ENCODE measurements around the gene KCNQ4. TPM values are rescaled to one million over a fixed set of nuclear protein-coding genes. Genes with fewer than 3 reads are reported as not detected.

Gene KCNQ4
- total RNA-seq, 1 experiment from 2014 or later = not detected

GRCh38 chr1:40823345-40823744 is 39.8 kb downstream of the KCNQ4 start:
- Mint-ChIP-seq H3K27me3 (ENCODE audit: insufficient read depth, unreplicated experiment) (no peaks in the 10 kb centered on the region), H3K4me1 (ENCODE audit: insufficient read depth, unreplicated experiment) (no peaks in the 10 kb centered on the region), H3K9me3 (ENCODE audit: unreplicated experiment) (no peaks in the 10 kb centered on the region), H3K27ac (ENCODE audit: low read depth, unreplicated experiment) (no peak overlapping the region), H3K4me3 (ENCODE audit: unreplicated experiment) (no peak overlapping the region), H3K36me3 (ENCODE audit: insufficient read depth, unreplicated experiment) (no peaks in the 10 kb centered on the region)
- CTCF ChIA-PET = interaction anchor here (1.2 to 1.8 kb wide), 2 partner anchors 24 to 49 kb away, joined by 3 to 5 read pairs; no protein-coding TSS in a partner anchor
- intact Hi-C loops (cut with micrococcal nuclease) = no loop called here
- BruUV-seq (replicated peaks) = no TSS peak
- TF ChIP-seq CTCF (IDR thresholded peaks at IDR 0.05; ENCODE audit: unreplicated experiment) = no peak
- DNase-seq (ENCODE audit: unreplicated experiment) = no peak
- POLR2A ChIA-PET = no interaction called here

- no peak for DNase-seq (ENCODE audit: unreplicated experiment)
- Mint-ChIP-seq H3K4me1 (ENCODE audit: insufficient read depth, unreplicated experiment) (no peaks in the 10 kb centered on the region), H3K27me3 (ENCODE audit: insufficient read depth, unreplicated experiment) (no peaks in the 10 kb centered on the region), H3K36me3 (ENCODE audit: insufficient read depth, unreplicated experiment) (no peaks in the 10 kb centered on the region), H3K9me3 (ENCODE audit: unreplicated experiment) (no peaks in the 10 kb centered on the region), H3K27ac (ENCODE audit: low read depth, unreplicated experiment) (no peak overlapping the region), H3K4me3 (ENCODE audit: unreplicated experiment) (no peak overlapping the region)
- no TSS peak for BruUV-seq (replicated peaks)
- POLR2A ChIA-PET = interaction anchor here (0.6 to 0.7 kb wide), 2 partner anchors 38 to 112 kb away, joined by 3 read pairs; no protein-coding TSS in a partner anchor
- CTCF ChIA-PET = interaction anchor here (1.2 to 1.8 kb wide), 2 partner anchors 24 to 50 kb away, joined by 3 to 5 read pairs; no protein-coding TSS in a partner anchor
- no peak for TF ChIP-seq CTCF (IDR thresholded peaks at IDR 0.05; ENCODE audit: unreplicated experiment)
- intact Hi-C loops (cut with micrococcal nuclease) = no loop called here
Measured at GRCh38 chr1:40823983-40824382, 40.4 kb downstream of the KCNQ4 start.

GRCh38 chr1:40824591-40825434 is 41.2 kb downstream of the KCNQ4 start:
- H3K27ac Mint-ChIP-seq (ENCODE audit: low read depth, unreplicated experiment) = no peak overlapping the region
- no peak for DNase-seq (ENCODE audit: unreplicated experiment)
- H3K27me3 Mint-ChIP-seq (ENCODE audit: insufficient read depth, unreplicated experiment) = no peaks in the 10 kb centered on the region
- no peaks in the 10 kb centered on the region for H3K4me1 Mint-ChIP-seq (ENCODE audit: insufficient read depth, unreplicated experiment)
- H3K9me3 Mint-ChIP-seq (ENCODE audit: unreplicated experiment) = no peaks in the 10 kb centered on the region
- no peak for TF ChIP-seq CTCF (IDR thresholded peaks at IDR 0.05; ENCODE audit: unreplicated experiment)
- H3K4me3 Mint-ChIP-seq (ENCODE audit: unreplicated experiment) = no peak overlapping the region
- H3K36me3 Mint-ChIP-seq (ENCODE audit: insufficient read depth, unreplicated experiment) = no peaks in the 10 kb centered on the region
- ChIA-PET POLR2A (interaction anchor here (0.6 kb wide), 1 partner anchor 39 kb away, joined by 3 read pairs; no protein-coding TSS in a partner anchor), CTCF (interaction anchor here (1.2 kb wide), 1 partner anchor 23 kb away, joined by 3 read pairs; no protein-coding TSS in a partner anchor)
- BruUV-seq (replicated peaks) = no TSS peak
- intact Hi-C loops (cut with micrococcal nuclease) = no loop called here

- H3K4me3 Mint-ChIP-seq (ENCODE audit: unreplicated experiment) = no peak overlapping the region
- CTCF ChIA-PET = no interaction called here
Measured at GRCh38 chr1:40825435-40825788, 41.8 kb downstream of the KCNQ4 start.

More at GRCh38 chr1:40825435-40825788, 41.8 kb downstream of the KCNQ4 start:
- intact Hi-C loops (cut with micrococcal nuclease) = no loop called here
- Mint-ChIP-seq H3K4me1 (ENCODE audit: insufficient read depth, unreplicated experiment) (no peaks in the 10 kb centered on the region), H3K27ac (ENCODE audit: low read depth, unreplicated experiment) (no peak overlapping the region), H3K9me3 (ENCODE audit: unreplicated experiment) (no peaks in the 10 kb centered on the region), H3K27me3 (ENCODE audit: insufficient read depth, unreplicated experiment) (no peaks in the 10 kb centered on the region), H3K36me3 (ENCODE audit: insufficient read depth, unreplicated experiment) (no peaks in the 10 kb centered on the region)
- BruUV-seq (replicated peaks) = no TSS peak
- TF ChIP-seq CTCF (IDR thresholded peaks at IDR 0.05; ENCODE audit: unreplicated experiment) = no peak
- POLR2A ChIA-PET = no interaction called here
- no peak for DNase-seq (ENCODE audit: unreplicated experiment)

Measured in MCF 10A (cell line).